ENCODE results near the gene UBE2D4. TPM values are rescaled to one million over a fixed set of nuclear protein-coding genes. Genes with fewer than 3 reads are reported as not detected.

UBE2D4 gene
- 7.5 to 10.7 TPM (median 9.4 TPM) in 5 replicates for total RNA-seq (2022; extraction: Qiagen RNA extraction; ENCODE audit: low read depth)

GRCh38 chr7:43925984-43926797 lies at the start of gene UBE2D4:
TSS of gene UBE2D4 (plus strand) at chr7:43926436. CDS start at chr7:43926533, 97 bp downstream.

GRCh38 chr7:43906331-43907010 lies 19.8 kb upstream of the UBE2D4 start, which contains the start of gene URGCP:
TSS of gene URGCP (minus strand) at chr7:43906596. CDS start at chr7:43906575, 21 bp downstream.

GRCh38 chr7:43997532-43997931 lies 71.3 kb downstream of the UBE2D4 start, which contains the start of gene SPDYE1:
TSS of gene SPDYE1 (plus strand) at chr7:43997897. CDS start at chr7:43999950, 2,053 bp downstream.

Other genes with a start within 250 kb of the UBE2D4 start
- 85.9 to 100 TPM (median 87.9 TPM) in 5 replicates for gene COA1, start 196.9 kb upstream of the UBE2D4 start, total RNA-seq (2022; extraction: Qiagen RNA extraction; ENCODE audit: low read depth)
- gene BLVRA, start 167.8 kb upstream of the UBE2D4 start, total RNA-seq (2022; extraction: Qiagen RNA extraction; ENCODE audit: low read depth): 68.7 to 82.1 TPM (median 70.9 TPM) in 5 replicates
- 235 to 260 TPM (median 246 TPM) in 5 replicates for gene MRPS24, start 56.9 kb upstream of the UBE2D4 start, total RNA-seq (2022; extraction: Qiagen RNA extraction; ENCODE audit: low read depth)
- 26.6 to 29.9 TPM (median 27.3 TPM) in 5 replicates for gene URGCP, start 19.8 kb upstream of the UBE2D4 start, total RNA-seq (2022; extraction: Qiagen RNA extraction; ENCODE audit: low read depth)
- gene SPDYE1, start 71.5 kb downstream of the UBE2D4 start, total RNA-seq (2022; extraction: Qiagen RNA extraction; ENCODE audit: low read depth): not detected in 5 replicates
- 57.6 to 72.3 TPM (median 66.5 TPM) in 5 replicates for gene DBNL, start 118.3 kb downstream of the UBE2D4 start, total RNA-seq (2022; extraction: Qiagen RNA extraction; ENCODE audit: low read depth)
- gene PGAM2, start 139.1 kb downstream of the UBE2D4 start, total RNA-seq (2022; extraction: Qiagen RNA extraction; ENCODE audit: low read depth): not detected in 5 replicates
- 5.6 to 7.5 TPM (median 6.6 TPM) in 5 replicates for gene POLM, start 156.1 kb downstream of the UBE2D4 start, total RNA-seq (2022; extraction: Qiagen RNA extraction; ENCODE audit: low read depth)
- gene AEBP1, start 177.9 kb downstream of the UBE2D4 start, total RNA-seq (2022; extraction: Qiagen RNA extraction; ENCODE audit: low read depth): 0.05 TPM in 1 of 5 replicates, not detected in the others
- gene POLD2, start 197.1 kb downstream of the UBE2D4 start, total RNA-seq (2022; extraction: Qiagen RNA extraction; ENCODE audit: low read depth): 131 to 171 TPM (median 158 TPM) in 5 replicates
- 1.2 TPM in 1 of 5 replicates, not detected in the others for gene MYL7, start 214.9 kb downstream of the UBE2D4 start, total RNA-seq (2022; extraction: Qiagen RNA extraction; ENCODE audit: low read depth)